Measurements from ENCODE around the gene ONECUT1. TPM values are rescaled to one million over a fixed set of nuclear protein-coding genes. Genes with fewer than 3 reads are reported as not detected.

ONECUT1 gene
- total and polyA plus RNA-seq, 9 donors = 0.28 TPM; not detected in 8

- Histone ChIP-seq H3K36me3 (no peaks in the 10 kb centered on the region), H3K27ac (no peak overlapping the region), H3K4me1 (ENCODE audit: insufficient read depth) (no peaks in the 10 kb centered on the region), H3K9me3 (no peaks in the 10 kb centered on the region), H3K27me3 (no peaks in the 10 kb centered on the region), H3K4me3 (no peak overlapping the region)
- 79 to 94% (median 79%) methylated on average over 5 of the region's 5 CpGs for WGBS, 3 donors
- no peak for TF ChIP-seq CTCF (IDR thresholded peaks at IDR 0.05)
- no peak for TF ChIP-seq EP300 (IDR thresholded peaks at IDR 0.05)
- no peak for TF ChIP-seq POLR2A (IDR thresholded peaks at IDR 0.05)
- DNase-seq = no peak
- intact Hi-C loops (cut with DNase I) = no loop called here
Measured at GRCh38 chr15:52715411-52715810, 74.7 kb downstream of the ONECUT1 start.

GRCh38 chr15:52714968-52715367, 75.2 kb downstream of the ONECUT1 start:
- intact Hi-C loops (cut with DNase I) = no loop called here
- H3K36me3 ChIP-seq = no peaks in the 10 kb centered on the region
- WGBS, 3 donors = 20 to 29% (median 21%) methylated on average over 3 of the region's 3 CpGs

GRCh38 chr15:52710708-52711389, 79.3 kb downstream of the ONECUT1 start:
- Histone ChIP-seq H3K36me3 (no peaks in the 10 kb centered on the region), H3K27ac (no peak overlapping the region), H3K27me3 (no peaks in the 10 kb centered on the region), H3K4me3 (no peak overlapping the region), H3K4me1 (ENCODE audit: insufficient read depth) (no peaks in the 10 kb centered on the region), H3K9me3 (no peaks in the 10 kb centered on the region)
- TF ChIP-seq EP300 (IDR thresholded peaks at IDR 0.05) = no peak
- TF ChIP-seq CTCF (IDR thresholded peaks at IDR 0.05) = no peak
- TF ChIP-seq POLR2A (IDR thresholded peaks at IDR 0.05) = no peak
- no peak for DNase-seq
- intact Hi-C loops (cut with DNase I) = no loop called here
- 76 to 86% (median 77%) methylated on average over 2 of the region's 2 CpGs for WGBS, 3 donors

More at GRCh38 chr15:52714968-52715367, 75.2 kb downstream of the ONECUT1 start:
- no peak for DNase-seq
- no peak overlapping the region for H3K4me3 ChIP-seq
- H3K27ac ChIP-seq = no peak overlapping the region
- no peaks in the 10 kb centered on the region for H3K27me3 ChIP-seq
- H3K4me1 ChIP-seq (ENCODE audit: insufficient read depth) = no peaks in the 10 kb centered on the region
- no peak for TF ChIP-seq EP300 (IDR thresholded peaks at IDR 0.05)
- no peak for TF ChIP-seq CTCF (IDR thresholded peaks at IDR 0.05)
- TF ChIP-seq POLR2A (IDR thresholded peaks at IDR 0.05) = no peak
- H3K9me3 ChIP-seq = no peaks in the 10 kb centered on the region

GRCh38 chr15:52710050-52710707, 80.0 kb downstream of the ONECUT1 start:
- H3K4me3 ChIP-seq = no peak overlapping the region
- no peak for TF ChIP-seq POLR2A (IDR thresholded peaks at IDR 0.05)
- TF ChIP-seq CTCF (IDR thresholded peaks at IDR 0.05) = no peak
- no peak for TF ChIP-seq EP300 (IDR thresholded peaks at IDR 0.05)
- no peak for DNase-seq
- H3K36me3 ChIP-seq = no peaks in the 10 kb centered on the region
- WGBS, 3 donors = 90 to 100% (median 97%) methylated on average over 1 of the region's 1 CpG
- H3K4me1 ChIP-seq (ENCODE audit: insufficient read depth) = no peaks in the 10 kb centered on the region
- H3K27ac ChIP-seq = no peak overlapping the region
- no peaks in the 10 kb centered on the region for H3K27me3 ChIP-seq
- no peaks in the 10 kb centered on the region for H3K9me3 ChIP-seq
- intact Hi-C loops (cut with DNase I) = no loop called here

Data from ovary (tissue), 9 donors.